ENCODE measurements around the gene RAB3B.
"Not testable (repeated sequence)": the region's sequence is repeated elsewhere in the genome, so short reads cannot be mapped to it uniquely, and the experiment has no call there.

Gene RAB3B

DNA sequence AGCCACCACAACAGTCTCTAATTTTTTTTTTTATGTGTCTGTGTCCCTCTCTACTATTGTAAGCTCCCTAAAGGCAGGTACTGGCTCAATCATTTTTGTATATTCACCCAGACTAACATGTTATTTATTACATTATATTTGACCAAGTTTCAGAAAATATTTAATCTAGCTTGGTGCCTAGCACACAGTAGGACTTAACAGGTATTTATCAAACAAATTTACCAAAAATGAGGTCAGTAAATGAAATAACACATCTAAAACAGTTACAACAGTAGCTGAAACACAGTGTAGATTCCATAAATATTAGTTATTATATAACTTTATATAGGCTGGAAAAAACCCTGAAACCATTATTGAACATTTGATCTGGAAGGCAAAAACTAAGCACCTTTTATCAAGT lies 114.7 kb downstream of the RAB3B start:
- TF ChIP-seq, protein P1, sequence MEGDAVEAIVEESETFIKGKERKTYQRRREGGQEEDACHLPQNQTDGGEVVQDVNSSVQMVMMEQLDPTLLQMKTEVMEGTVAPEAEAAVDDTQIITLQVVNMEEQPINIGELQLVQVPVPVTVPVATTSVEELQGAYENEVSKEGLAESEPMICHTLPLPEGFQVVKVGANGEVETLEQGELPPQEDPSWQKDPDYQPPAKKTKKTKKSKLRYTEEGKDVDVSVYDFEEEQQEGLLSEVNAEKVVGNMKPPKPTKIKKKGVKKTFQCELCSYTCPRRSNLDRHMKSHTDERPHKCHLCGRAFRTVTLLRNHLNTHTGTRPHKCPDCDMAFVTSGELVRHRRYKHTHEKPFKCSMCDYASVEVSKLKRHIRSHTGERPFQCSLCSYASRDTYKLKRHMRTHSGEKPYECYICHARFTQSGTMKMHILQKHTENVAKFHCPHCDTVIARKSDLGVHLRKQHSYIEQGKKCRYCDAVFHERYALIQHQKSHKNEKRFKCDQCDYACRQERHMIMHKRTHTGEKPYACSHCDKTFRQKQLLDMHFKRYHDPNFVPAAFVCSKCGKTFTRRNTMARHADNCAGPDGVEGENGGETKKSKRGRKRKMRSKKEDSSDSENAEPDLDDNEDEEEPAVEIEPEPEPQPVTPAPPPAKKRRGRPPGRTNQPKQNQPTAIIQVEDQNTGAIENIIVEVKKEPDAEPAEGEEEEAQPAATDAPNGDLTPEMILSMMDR (conservative IDR thresholded peaks at IDR 0.05; ENCODE audit: control insufficient read depth, insufficient read depth, low read depth, low read length), result no peak
- DNase-seq (ENCODE audit: low read depth), result no peak
- H3K4me3 ChIP-seq (ENCODE audit: control insufficient read depth, low read depth, low read length), result no peak overlapping the region

DNA sequence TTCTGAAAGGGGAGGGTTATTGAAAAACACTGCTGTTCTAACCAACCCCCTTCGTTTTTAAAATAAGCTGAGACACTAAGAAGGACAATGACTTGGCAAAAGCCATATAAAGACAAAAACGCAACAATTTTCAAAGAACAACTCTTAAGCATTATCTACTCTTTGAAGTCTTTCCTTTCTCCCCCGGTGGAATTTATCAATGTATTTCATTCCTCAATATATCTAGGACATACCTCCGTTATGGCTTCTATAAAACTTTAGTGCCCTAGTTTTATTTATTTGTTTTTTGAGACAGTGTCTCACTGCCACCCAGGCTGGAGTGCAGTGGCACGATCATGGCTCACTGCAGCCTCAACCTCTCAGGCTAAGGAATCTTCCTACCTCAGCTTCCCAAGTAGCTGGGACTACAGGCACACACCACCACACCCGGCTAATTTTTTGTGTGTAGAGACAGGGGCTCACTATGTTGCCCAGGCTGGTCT lies 115.2 kb downstream of the RAB3B start:
- TF ChIP-seq, protein P1 (conservative IDR thresholded peaks at IDR 0.05; ENCODE audit: control insufficient read depth, insufficient read depth, low read depth, low read length), result no peak
- H3K4me3 ChIP-seq (ENCODE audit: control insufficient read depth, low read depth, low read length), result no peak overlapping the region
- no peak for DNase-seq (ENCODE audit: low read depth)

DNA sequence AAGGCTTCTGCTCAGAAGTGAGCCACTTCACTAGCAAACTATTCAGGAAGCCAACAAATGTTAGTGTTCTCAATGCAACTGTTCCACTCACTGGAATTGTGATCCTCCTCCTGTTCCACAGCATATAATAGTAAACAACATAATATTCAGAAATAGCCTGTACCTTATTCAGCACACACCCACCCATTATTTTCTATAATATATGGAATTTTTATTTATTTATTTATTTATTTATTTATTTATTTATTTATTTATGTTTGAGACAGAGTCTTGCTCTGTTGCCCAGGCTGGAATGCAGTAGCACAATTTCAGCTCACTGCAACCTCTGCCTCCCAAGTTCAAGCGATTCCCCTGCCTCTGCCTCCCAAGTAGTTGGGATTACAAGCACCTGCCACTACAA lies 117.2 kb downstream of the RAB3B start:
- DNase-seq (ENCODE audit: low read depth); H3K4me3 ChIP-seq (ENCODE audit: control insufficient read depth, low read depth, low read length): not testable (repeated sequence)

DNA sequence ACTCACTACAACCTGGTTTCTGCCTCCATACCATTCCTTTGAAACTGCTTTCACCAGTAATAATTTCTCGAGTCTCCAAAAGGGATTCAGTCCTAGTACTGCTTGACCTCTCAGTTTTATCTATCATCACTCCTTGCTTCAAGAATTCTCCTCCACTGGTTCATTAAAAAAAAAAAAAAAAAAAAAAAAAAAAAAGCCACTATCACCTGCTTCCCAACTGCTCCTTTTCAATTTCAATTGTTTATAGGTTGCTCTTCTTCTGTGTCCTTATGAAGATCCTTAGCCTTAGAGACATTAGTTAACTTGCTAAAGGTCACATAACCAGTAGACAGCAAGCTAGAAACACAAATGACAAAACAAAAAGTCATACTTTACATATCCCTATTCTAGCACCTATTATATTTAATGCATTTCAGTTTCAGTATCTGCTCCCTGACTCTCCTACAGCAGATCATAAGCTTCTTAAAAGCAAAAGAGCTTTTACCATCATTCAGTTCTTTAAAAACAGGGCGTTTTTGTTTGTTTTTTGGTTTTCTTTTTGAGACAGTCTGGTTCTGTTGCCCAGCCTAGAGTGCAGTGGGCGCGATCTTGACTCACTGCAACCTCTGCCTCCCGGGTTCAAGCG lies 119.0 kb downstream of the RAB3B start:
- TF ChIP-seq, protein P1 (conservative IDR thresholded peaks at IDR 0.05; ENCODE audit: control insufficient read depth, insufficient read depth, low read depth, low read length), result no peak
- no peak overlapping the region for H3K4me3 ChIP-seq (ENCODE audit: control insufficient read depth, low read depth, low read length)
- no peak for DNase-seq (ENCODE audit: low read depth)

DNA sequence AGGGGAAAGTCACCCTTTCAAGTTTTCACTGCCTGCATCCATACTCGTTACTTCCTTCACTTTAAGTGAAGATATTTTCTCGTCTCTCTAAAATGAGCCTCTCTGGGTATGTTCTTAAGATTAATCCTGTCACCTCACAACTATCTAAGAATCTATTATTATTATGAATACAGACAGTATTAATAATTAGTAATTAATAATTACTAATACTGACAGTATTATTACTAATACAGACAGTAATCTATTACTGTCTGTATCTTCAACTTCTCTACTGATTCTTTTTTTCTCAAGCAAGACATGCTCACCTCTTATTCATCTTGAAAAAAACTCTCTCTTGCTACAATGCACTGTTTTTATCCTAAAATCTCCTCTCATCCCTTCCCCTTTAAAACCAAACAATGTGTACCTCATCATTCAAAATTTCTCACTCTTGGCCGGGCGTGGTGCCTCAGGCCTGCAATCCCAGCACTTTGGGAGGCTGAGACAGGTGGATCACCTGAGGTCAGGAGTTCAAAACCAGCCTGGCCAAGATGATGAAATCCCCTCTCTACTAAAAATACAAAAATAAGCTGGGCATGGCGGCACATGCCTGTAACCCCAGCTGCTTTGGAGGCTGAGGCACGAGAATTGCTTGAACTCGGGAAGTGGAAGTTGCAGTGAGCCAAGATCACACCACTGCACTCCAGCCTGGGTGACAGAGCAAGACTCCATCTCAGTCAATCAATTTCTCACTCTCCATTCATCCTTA lies 119.7 kb downstream of the RAB3B start:
- no peak for DNase-seq (ENCODE audit: low read depth)
- TF ChIP-seq, protein P1 (conservative IDR thresholded peaks at IDR 0.05; ENCODE audit: control insufficient read depth, insufficient read depth, low read depth, low read length), result no peak

DNA sequence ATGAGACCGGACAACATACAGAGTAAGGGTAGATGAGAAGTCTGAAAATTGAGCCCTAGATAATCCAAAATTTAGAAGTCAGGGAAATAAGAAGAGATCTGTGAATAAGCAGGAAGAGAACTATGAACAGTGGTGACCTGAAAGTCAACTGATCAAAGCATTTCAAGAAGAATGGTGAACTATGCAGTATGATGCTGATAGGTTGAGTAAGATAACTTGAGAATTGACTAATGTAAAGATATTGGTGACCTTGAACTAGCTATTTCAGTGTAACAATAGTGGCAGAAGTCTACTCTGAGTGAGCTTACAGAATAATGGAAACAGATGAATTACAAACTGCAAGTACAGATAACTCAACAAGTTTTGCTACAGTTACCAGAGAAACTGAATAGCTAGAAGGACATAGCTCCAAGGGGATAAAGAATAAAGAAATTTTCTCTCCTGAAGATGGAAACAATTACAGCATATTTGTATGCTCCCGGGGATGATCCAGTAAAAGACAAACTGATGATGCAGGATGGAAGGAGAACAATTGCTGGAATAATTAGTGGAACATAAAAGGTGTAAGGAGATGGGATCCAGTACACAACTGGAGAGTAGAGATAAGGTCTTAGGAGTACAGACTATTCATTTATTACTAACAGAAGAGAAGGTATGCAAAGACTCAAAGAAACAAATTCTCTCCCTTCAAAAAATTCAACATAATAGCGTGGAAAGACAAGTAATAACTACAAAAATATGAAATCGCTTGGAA lies 122.8 kb downstream of the RAB3B start:
- TF ChIP-seq, protein P1 (conservative IDR thresholded peaks at IDR 0.05; ENCODE audit: control insufficient read depth, insufficient read depth, low read depth, low read length), result no peak
- DNase-seq (ENCODE audit: low read depth), result no peak
- no peak overlapping the region for H3K4me3 ChIP-seq (ENCODE audit: control insufficient read depth, low read depth, low read length)

More for the DNA sequence above, 119.7 kb downstream of the RAB3B start:
- no peak overlapping the region for H3K4me3 ChIP-seq (ENCODE audit: control insufficient read depth, low read depth, low read length)

DNA sequence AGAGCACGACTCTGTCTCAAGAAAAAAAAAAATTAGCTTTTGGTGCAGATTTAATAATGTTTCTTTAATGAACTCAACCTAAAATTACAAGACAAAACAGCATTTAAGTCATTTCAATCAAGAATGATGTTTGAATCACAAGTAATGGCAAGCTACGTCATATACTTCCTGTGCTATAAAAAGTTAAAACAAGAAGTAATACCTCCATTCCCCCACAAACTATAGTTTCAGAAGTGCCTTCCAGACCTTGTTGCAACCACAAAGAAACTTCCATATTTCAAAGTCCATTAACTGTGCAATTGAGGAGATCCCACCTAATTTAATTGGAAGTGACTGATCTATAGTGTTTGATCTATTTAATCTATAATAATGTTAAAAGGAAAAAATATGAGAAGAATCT lies 127.1 kb downstream of the RAB3B start:
- no peak for DNase-seq (ENCODE audit: low read depth)

More for the DNA sequence above, 127.1 kb downstream of the RAB3B start:
- TF ChIP-seq, protein P1 (conservative IDR thresholded peaks at IDR 0.05; ENCODE audit: control insufficient read depth, insufficient read depth, low read depth, low read length), result no peak
- no peak overlapping the region for H3K4me3 ChIP-seq (ENCODE audit: control insufficient read depth, low read depth, low read length)

Measured in fibroblast of mammary gland (primary cell).